GM21515 (cell line): Measurements from ENCODE around the gene NDUFAB1.
"Not testable (repeated sequence)": the region's sequence is repeated elsewhere in the genome, so short reads cannot be mapped to it uniquely, and the experiment has no call there.

ENCODE experiments used
- ATAC-seq: cut with Tn5 transposase; IDR thresholded peaks from one replicate; pipeline ENCODE4 v1.9.1; 2021; ENCODE audit not compliant: unreplicated experiment

NDUFAB1 gene

GRCh38 chr16:23584186-23585076 is 11.7 kb downstream of the NDUFAB1 start:
- no peak for ATAC-seq

GRCh38 chr16:23583271-23583670 is 12.8 kb downstream of the NDUFAB1 start:
- ATAC-seq, result not testable (repeated sequence)

GRCh38 chr16:23581764-23582163 is 14.4 kb downstream of the NDUFAB1 start:
- ATAC-seq, result no peak

- ATAC-seq, result no peak
These were observed 15.7 kb downstream of the NDUFAB1 start for GRCh38 chr16:23580391-23580790.

- ATAC-seq, result no peak
These were observed 16.7 kb downstream of the NDUFAB1 start for GRCh38 chr16:23579371-23579770.

- no peak for ATAC-seq
These were observed 17.9 kb downstream of the NDUFAB1 start for GRCh38 chr16:23578101-23578830.

- no peak for ATAC-seq
These were observed 18.6 kb downstream of the NDUFAB1 start for GRCh38 chr16:23577493-23577892.

- ATAC-seq, result no peak
These were observed 20.3 kb downstream of the NDUFAB1 start for GRCh38 chr16:23575834-23576233.

GRCh38 chr16:23573817-23574216 is 22.3 kb downstream of the NDUFAB1 start:
- ATAC-seq, result no peak

- no peak for ATAC-seq
These were observed 23.7 kb downstream of the NDUFAB1 start for GRCh38 chr16:23572394-23572793.

- ATAC-seq, result no peak
These were observed 24.2 kb downstream of the NDUFAB1 start for GRCh38 chr16:23571895-23572294.

- no peak for ATAC-seq
These were observed 25.0 kb downstream of the NDUFAB1 start for GRCh38 chr16:23570992-23571632.

GRCh38 chr16:23567602-23568001 is 28.5 kb downstream of the NDUFAB1 start:
- ATAC-seq, result no peak

GRCh38 chr16:23566724-23567123 is 29.4 kb downstream of the NDUFAB1 start:
- ATAC-seq, result no peak

GRCh38 chr16:23564575-23565363 is 31.3 kb downstream of the NDUFAB1 start:
- ATAC-seq, result no peak

- ATAC-seq, result no peak
These were observed 32.9 kb downstream of the NDUFAB1 start for GRCh38 chr16:23563186-23563585.

- no peak for ATAC-seq
These were observed 33.6 kb downstream of the NDUFAB1 start for GRCh38 chr16:23562505-23562904.

- no peak for ATAC-seq
These were observed 34.5 kb downstream of the NDUFAB1 start for GRCh38 chr16:23561586-23561985.

- ATAC-seq, result peak; percentile 15
These were observed 38.1 kb downstream of the NDUFAB1 start for GRCh38 chr16:23557779-23558702.
